GM10847 (cell line): ENCODE data around the gene ACTR1B.

Source experiments
- POLR2A ChIP-seq: IDR thresholded peaks from 2 replicates; pipeline ENCODE4 v1.6.1; 2011; ENCODE audit not compliant: insufficient read length; ENCODE audit errors: extremely low read depth

The ACTR1B gene

DNA sequence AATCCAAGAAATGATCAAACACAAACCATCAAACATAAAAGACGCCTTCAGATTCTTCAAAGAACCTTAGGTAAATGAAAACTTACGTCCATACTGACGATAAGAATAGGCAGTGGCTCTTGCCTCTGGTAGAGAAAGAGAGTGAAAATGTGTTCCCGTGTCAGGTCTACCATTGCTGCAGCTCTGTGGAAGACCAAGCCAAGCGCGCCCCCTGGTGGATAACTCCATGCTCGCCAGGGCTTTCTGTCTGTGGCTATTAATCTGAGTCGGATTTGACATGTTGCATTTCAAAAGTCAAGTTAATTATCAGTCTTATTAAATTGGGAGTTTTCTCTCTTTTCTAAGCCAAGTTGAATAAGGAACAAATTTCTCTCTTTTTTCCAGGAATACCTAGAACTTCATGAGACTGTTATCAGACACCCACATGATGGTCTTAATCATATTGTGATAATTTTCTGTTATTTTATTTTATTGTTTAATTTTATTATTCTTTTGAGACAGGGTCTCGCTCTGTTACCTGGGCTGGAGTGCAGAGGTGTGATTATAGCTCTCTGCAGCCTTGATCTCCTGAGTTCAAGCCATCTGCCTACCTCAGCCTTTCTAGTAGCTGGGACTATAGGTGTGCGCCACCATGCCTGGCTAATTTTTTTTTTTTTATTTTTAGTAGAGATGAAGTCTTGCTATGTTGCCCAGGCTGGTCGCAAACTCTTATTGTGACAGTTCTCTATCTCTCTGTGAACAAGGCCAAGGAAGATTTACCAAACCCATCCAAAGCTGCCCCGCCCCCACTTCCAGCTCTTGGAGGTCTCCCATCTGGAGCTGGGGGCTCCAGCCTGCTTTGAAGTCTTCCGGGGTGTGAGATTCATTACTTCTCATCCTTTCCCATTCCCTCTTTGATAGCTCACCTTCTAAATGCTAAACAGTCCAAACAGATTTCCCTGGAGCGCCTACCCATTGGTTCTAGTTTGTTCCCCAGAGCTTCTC lies 33.7 kb upstream of the ACTR1B start:
- no peak for TF ChIP-seq POLR2A

DNA sequence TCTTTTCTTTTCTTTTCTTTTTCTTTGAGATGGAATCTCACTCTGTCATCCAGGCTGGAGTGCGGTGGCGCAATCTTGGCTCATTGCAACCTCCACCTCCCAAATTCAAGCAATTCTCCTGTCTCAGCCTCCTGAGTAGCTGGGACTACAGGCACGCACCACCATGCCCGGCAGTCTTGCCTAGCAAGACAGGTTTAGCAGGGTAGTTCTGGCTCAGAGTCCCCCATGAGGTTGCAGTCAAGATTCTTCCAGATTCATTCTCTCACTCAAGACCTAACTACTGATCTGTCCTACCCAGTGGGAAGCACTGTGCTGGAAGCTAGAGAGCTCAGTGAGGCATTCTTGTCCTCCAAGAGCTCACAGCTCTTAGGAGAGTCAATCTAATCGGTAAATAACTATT lies 31.9 kb upstream of the ACTR1B start:
- no peak for TF ChIP-seq POLR2A

DNA sequence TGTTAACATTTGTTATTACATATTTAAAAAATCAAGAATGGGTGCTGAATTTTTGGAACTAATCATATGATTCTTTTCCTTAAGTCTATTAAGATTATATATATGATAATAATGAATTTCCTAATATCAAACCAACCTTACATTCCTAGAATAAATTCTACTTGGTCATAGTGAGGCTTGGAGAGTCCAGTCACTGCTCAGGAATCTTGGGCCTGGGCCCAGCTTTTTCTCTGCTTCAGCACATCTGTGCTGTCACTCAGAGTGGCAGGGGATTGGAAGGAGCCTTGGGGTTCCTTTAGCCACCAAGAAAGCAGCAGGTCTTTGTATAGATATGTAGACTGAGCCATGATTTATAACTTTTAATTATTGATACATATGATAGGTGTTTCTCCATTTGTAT lies 29.6 kb upstream of the ACTR1B start:
- no peak for TF ChIP-seq POLR2A

DNA sequence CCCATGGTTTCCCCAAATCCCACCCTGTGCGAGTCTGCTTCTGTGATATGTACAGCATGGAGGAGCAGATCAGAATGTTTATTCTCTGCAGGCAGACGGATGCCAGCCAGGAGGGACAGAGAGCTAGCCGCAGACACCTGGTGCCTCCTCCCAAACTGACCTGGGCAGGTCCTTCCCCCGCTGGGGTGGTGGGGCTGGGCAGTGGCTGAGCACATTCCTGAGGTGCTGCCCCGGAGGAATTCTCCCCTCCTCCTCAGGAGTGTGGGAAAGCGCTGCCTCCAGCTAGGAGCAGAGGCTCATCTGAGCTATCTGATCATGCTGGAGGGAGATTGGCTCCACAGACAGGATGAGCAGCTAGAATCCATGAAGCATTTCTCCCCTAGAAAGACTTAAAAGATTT lies 27.3 kb upstream of the ACTR1B start:
- no peak for TF ChIP-seq POLR2A

DNA sequence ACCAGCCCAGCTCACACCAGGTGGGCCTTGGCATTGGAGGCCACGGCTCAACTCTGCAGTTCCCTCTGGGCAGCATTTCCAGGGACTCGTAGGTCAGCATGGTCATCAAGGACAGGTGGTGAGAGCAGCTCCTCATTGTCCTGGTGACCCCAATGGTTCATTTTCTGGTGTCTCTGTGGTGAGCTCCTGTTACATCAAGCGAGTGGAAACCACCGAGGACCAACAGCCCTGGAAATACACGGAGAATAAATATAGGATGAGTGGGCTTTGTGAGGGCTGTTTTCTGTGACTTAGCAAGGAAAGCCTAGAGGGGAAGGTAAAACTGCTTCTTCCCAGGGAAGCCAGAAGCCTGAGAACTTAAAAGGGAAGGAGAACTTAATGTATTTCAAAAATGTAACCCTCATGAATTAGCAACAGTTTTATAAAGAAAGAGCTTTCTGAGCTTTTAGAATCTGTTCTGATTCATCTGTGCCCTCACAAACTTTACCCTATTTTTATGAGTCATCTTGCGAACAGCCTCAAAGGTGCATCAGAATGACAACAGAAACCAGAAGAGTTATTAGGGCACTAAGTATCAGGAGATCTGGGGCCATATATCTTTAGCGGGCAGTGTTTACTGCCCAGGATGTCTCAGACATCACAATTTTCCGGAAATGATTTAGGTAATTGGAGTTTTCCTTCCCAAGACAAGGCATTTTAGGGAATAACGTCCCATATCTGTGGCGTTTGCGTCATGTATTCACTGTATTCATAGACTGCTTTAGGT lies 24.4 kb upstream of the ACTR1B start:
- TF ChIP-seq POLR2A: no peak

DNA sequence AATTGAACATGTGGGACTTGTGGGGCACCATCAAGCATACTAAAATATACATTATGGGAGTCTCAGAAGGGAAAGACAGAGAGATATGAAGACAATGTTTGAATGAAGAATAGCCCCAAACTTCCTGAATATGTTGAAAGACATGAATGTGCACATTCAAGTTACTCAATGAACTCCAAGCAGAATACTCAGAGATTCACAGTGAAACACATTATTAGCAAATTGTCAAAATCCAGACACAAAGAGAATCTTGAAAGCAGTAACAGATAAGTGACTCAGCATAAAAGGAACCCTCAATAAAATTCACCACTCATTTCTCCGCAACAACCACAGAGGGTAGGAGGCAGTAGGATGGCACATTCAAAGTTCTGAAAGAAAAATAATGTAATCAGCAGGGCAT lies 14.5 kb upstream of the ACTR1B start:
- TF ChIP-seq POLR2A: no peak

DNA sequence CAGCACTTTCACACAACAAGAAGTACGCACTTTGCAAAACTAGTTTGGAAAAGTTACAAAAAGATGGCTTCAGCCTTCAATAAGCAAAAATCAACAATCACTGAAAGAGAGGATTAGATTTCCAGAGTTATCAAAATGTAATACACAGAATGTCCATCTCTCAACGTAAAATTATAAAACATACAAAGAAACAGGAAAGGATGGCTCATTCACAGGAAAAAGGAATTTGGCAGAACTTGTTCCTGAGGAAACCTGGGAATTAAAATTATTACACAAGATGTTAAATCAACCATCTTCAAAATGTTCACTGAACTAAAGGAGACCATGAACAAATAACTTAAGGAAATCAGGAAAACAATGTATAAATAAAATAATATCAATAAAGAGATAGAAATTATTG lies 13.6 kb upstream of the ACTR1B start:
- no peak for TF ChIP-seq POLR2A

DNA sequence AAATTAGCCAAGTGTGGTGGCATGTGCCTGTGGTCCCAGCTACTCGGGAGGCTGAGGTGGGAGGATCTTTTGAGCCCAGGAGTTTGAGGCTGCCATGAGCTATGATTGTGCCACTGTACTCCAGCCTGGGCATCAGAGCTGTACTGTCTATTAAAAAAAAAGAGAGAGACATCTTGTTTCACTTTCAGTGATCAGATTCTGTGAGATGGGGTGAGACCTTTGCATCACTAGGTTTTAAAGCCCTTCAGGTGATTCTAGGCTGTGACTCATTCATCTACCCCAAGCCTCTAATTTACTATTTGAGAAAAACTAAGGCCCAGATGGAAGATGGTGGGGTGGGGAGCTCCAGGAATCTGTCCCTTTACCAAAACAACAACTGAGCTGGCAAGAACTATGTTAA lies 12.8 kb upstream of the ACTR1B start:
- no peak for TF ChIP-seq POLR2A

DNA sequence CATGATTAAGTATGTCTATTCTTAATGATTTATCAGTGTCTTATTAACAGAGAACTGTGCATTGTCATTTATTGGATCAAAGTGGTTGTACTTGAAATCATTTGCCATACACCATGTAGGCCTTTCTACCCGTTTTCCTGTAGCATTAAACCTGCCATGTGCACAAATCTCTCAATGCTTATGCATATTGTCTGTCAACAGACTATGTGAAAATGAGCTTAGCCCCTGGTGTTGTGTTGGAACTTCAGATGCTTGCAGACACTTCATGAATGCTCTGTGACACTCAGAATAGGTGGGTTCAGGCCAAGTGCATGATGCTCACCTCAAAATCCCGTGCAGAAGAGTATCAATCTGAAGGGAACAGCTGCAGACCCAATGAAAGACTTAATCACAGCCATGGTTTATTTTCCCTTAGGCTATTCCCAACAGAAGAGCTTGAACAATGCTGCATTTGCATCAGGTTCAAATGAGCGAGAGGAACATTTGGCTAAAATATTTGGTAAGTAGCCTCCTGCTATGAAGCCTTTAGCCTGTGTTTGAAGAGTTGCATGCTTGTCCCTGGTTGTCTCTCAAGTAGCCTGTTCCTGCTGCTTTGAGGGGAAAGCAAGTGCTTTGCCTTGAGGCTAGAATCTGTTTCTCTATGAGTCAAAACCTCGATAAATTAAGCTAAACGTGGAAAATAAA lies 11.7 kb upstream of the ACTR1B start:
- TF ChIP-seq POLR2A: no peak

DNA sequence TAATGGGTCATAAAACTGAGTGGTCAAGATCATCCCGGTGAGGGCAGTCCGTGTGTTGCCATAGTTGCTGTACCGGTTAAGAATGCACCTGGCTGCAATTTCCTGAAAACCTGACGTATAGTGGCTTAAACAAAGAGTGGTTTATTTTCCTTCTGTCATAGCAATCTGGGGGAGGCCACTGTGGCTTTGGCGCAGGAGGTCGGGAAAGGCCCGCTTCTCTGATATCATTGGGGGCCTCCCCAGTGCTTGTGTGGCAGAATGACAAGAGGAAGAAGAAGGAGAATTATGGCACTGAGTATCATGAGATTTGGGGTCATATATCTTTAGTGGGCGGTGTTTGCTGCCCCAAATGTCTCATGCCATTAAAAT lies 10.1 kb upstream of the ACTR1B start:
- no peak for TF ChIP-seq POLR2A

DNA sequence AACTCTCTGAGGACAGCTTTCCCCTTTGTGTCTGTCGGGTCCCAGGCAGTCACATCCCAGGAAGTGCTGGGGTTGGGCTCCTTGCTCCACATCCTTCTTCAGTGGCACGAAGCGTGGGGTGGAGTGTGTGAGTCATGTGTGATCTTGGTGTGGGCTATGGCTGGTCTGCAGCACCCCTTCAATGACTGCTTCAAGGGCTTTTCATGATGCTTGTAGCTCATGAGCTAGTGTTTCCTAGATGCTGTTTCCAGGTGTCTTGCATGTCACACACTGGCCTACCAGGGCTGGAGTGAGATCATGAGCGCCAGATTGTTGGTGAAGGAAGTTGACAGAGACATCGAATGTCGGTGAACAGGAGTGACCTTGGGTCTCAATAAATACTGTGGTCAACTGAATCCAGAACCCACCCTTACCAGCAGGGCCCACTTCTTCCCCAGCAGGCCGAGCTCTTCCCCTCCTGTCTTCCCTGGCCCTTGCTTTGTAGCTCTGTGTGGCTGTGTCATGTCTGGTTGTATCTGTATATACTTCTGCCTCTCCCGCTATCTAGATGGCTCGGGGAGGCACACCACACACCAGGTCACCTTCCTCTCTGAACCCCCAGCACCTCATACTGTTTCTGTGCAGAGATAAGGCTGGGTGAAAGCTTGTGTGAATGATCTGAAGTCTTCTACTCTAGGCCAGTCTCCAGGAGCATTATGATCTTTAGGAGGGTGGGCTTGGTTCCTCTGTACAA lies 9.5 kb upstream of the ACTR1B start:
- TF ChIP-seq POLR2A: no peak

DNA sequence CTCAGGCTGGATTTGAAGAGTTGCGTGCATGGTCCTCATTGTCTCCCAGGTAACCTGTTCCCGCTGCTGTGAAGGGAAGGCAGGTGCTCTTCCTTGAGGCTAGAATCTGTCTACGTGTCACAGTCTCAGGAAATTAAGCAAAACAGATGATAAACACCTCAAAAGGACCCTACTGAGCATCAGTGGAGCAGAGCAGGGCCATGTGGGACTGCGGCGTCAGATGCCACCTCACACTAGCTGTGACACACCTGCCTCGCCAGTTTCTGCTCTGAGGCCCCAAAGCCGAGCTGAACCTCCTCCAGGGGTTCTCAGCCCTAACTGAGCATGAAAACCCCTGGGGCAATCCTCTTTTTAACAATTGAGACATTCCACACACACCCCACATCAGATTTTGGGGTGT lies 7.7 kb upstream of the ACTR1B start:
- no peak for TF ChIP-seq POLR2A

DNA sequence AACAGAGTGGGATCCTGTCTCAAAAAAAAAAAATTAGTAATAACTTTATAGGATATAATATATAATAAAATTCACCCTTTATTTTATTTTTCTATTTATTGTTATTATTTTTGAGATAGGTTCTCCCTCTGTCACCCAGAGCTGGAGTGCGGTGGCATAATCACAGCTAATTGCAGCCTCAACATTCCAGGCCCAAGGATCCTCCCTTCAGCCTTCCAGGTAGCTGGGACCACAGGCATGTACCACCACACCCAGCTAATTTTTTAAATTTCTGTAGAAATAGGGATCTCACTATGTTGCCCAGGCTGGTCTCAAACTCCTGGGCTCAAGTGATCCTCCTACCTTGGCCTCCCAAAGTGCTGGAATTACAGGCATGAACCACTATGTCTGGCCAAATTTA lies 6.6 kb upstream of the ACTR1B start:
- TF ChIP-seq POLR2A: no peak

DNA sequence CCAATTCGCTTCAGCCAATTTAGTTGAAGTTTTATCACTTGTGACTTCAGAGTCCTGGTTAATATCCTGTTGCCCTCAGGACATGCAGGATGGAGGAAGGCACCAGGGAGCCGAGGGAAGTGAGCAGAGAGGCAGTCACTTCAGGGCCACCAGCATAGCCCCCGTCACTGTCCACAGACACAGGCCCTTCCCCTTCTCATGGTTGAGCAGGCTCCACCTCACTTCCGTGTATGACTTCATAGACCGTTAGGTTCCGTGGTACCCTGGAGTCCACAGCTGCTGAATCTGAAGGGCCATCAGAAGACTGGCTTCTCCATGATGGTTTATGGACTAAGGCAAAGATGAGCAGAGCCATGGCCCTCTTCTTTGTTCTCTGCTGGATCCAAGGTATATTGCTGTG lies 5.6 kb upstream of the ACTR1B start, which contains the start of gene C2orf92:
Gene C2orf92 (plus strand): TSS at position 266 of the 400 bp plus-strand sequence. CDS start 76 bp downstream, at position 342.
- no peak for TF ChIP-seq POLR2A

DNA sequence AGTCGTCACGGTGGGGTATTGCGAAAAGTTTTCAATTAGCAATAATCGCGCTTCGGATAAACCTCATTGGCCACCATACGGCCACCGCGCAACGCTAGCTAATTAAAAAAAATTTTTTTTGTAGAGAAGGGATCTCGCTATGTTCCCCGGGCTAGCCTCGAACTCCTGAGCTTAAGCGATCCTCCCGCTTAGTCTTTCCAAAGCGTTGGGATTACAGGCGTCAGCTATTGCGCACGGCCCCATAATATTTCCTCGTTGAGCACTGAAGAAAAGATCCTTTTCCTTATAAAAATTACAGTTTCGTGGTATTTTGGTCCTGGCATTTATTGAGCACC lies 759 bp upstream of the ACTR1B start:
- no peak for TF ChIP-seq POLR2A
